Measurements from ENCODE around the gene CBX1. TPM values are rescaled to one million over a fixed set of nuclear protein-coding genes. Genes with fewer than 3 reads are reported as not detected.

The CBX1 gene
- total and polyA plus RNA-seq, 3 donors from 2014 or later, result 59.9 to 123 (median 70.1) TPM

DNA sequence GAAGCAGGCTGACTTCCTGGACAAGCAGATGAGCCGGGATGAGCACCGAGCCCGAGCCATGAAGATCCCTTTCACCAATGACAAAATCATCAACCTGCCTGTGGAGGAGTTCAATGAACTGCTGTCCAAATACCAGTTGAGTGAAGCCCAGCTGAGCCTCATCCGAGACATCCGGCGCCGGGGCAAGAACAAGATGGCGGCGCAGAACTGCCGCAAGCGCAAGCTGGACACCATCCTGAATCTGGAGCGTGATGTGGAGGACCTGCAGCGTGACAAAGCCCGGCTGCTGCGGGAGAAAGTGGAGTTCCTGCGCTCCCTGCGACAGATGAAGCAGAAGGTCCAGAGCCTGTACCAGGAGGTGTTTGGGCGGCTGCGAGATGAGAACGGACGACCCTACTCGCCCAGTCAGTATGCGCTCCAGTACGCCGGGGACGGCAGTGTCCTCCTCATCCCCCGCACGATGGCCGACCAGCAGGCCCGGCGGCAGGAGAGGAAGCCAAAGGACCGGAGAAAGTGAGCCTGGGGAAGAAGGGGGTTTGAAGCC lies 42.1 kb downstream of the CBX1 start:
- Histone ChIP-seq H3K27me3 (no peaks in the 10 kb centered on the region), H3K36me3 (ENCODE audit: low read depth, missing control alignments) (no peaks in the 10 kb centered on the region), H3K9me3 (no peaks in the 10 kb centered on the region), H3K4me3 (no peak overlapping the region), H3K27ac (peak overlapping the region in 1 of 2 donors; percentile 11), H3K4me1 (peaks cover 24% of the 10 kb centered on the region)
- intact Hi-C loops (cut with DNase I; ENCODE audit: low total_unique reads), result no loop called here
- TF ChIP-seq, protein P1, sequence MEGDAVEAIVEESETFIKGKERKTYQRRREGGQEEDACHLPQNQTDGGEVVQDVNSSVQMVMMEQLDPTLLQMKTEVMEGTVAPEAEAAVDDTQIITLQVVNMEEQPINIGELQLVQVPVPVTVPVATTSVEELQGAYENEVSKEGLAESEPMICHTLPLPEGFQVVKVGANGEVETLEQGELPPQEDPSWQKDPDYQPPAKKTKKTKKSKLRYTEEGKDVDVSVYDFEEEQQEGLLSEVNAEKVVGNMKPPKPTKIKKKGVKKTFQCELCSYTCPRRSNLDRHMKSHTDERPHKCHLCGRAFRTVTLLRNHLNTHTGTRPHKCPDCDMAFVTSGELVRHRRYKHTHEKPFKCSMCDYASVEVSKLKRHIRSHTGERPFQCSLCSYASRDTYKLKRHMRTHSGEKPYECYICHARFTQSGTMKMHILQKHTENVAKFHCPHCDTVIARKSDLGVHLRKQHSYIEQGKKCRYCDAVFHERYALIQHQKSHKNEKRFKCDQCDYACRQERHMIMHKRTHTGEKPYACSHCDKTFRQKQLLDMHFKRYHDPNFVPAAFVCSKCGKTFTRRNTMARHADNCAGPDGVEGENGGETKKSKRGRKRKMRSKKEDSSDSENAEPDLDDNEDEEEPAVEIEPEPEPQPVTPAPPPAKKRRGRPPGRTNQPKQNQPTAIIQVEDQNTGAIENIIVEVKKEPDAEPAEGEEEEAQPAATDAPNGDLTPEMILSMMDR (IDR thresholded peaks at IDR 0.05), result no peak
- no peak for TF ChIP-seq POLR2A (IDR thresholded peaks at IDR 0.05)
- 67 to 81% methylated on average over 23 to 32 of the region's 32 CpGs for WGBS, 2 donors
- DNase-seq, result no peak

DNA sequence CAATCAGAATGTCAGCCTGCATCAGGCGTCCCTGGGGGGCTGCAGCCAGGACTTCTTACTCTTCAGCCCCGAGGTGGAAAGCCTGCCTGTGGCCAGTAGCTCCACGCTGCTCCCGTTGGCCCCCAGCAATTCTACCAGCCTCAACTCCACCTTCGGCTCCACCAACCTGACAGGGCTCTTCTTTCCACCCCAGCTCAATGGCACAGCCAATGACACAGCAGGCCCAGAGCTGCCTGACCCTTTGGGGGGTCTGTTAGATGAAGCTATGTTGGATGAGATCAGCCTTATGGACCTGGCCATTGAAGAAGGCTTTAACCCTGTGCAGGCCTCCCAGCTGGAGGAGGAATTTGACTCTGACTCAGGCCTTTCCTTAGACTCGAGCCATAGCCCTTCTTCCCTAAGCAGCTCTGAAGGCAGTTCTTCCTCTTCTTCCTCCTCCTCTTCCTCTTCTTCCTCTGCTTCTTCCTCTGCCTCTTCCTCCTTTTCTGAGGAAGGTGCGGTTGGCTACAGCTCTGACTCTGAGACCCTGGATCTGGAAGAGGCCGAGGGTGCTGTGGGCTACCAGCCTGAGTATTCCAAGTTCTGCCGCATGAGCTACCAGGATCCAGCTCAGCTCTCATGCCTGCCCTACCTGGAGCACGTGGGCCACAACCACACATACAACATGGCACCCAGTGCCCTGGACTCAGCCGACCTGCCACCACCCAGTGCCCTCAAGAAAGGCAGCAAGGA lies 42.7 kb downstream of the CBX1 start:
- Histone ChIP-seq H3K27me3 (no peaks in the 10 kb centered on the region), H3K27ac (no peak overlapping the region), H3K9me3 (no peaks in the 10 kb centered on the region), H3K36me3 (ENCODE audit: low read depth, missing control alignments) (no peaks in the 10 kb centered on the region), H3K4me1 (peaks cover 28% of the 10 kb centered on the region), H3K4me3 (no peak overlapping the region)
- intact Hi-C loops (cut with DNase I; ENCODE audit: low total_unique reads), result no loop called here
- TF ChIP-seq, protein P1 (IDR thresholded peaks at IDR 0.05), result no peak
- no peak for TF ChIP-seq POLR2A (IDR thresholded peaks at IDR 0.05)
- no peak for DNase-seq
- WGBS, 2 donors, result 70 to 80% methylated on average over 10 to 11 of the region's 11 CpGs

DNA sequence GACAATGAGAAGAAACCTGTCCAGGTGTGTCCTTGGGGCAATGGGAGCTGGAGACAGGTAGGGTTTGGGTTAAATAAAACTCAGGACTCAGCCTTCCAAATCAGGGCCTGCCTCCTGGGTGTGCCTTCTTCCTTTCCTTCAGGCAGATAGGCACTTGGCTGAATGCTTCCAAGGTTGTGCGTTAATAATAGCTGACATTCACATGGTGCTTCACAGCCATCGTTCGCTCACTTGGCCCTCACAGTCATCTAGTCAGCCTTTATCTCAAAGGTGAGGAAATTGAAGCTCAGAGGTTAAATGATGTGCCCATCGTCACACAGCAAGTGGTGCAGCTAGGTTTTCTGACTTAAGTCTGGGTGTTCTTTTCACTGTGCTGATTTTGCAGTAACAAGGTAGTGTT lies 43.7 kb downstream of the CBX1 start:
- no peak for TF ChIP-seq POLR2A (IDR thresholded peaks at IDR 0.05)
- TF ChIP-seq, protein P1 (IDR thresholded peaks at IDR 0.05), result no peak
- no peaks in the 10 kb centered on the region for H3K9me3 ChIP-seq
- no peak overlapping the region for H3K4me3 ChIP-seq
- H3K4me1 ChIP-seq, result peaks cover 38% of the 10 kb centered on the region
- no peak for DNase-seq
- intact Hi-C loops (cut with DNase I; ENCODE audit: low total_unique reads), result no loop called here
- 61 to 69% methylated on average over 4 of the region's 4 CpGs for WGBS, 2 donors
- H3K36me3 ChIP-seq (ENCODE audit: low read depth, missing control alignments), result no peaks in the 10 kb centered on the region
- H3K27ac ChIP-seq, result no peak overlapping the region
- H3K27me3 ChIP-seq, result no peaks in the 10 kb centered on the region

DNA sequence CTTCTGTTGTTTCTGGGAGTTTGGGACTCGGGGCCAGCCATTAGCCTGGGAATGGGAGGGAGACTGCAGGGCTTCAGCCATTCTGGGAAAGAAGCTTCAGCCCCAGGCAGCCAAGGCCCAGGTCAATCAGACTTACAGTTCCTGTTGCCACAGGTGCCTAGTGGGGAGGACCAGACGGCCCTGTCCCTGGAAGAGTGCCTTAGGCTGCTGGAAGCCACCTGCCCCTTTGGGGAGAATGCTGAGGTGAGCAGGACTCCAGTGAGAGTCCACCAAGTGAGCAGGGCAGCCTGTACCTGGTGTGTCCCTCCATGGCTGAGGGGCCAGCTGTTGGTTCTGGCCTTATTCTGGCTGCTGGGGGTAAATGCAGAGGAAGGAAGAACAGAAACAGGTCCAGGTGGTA lies 44.4 kb downstream of the CBX1 start:
- peaks cover 45% of the 10 kb centered on the region for H3K4me1 ChIP-seq
- WGBS, 2 donors, result 40 to 70% methylated on average over 1 to 2 of the region's 2 CpGs
- TF ChIP-seq, protein P1 (IDR thresholded peaks at IDR 0.05), result no peak
- TF ChIP-seq POLR2A (IDR thresholded peaks at IDR 0.05), result no peak
- intact Hi-C loops (cut with DNase I; ENCODE audit: low total_unique reads), result no loop called here
- H3K9me3 ChIP-seq, result no peaks in the 10 kb centered on the region
- DNase-seq, result no peak
- no peak overlapping the region for H3K27ac ChIP-seq
- H3K4me3 ChIP-seq, result no peak overlapping the region
- H3K27me3 ChIP-seq, result no peaks in the 10 kb centered on the region
- H3K36me3 ChIP-seq (ENCODE audit: low read depth, missing control alignments), result no peaks in the 10 kb centered on the region

All from testis (tissue), 3 donors.